ENCODE results near the gene OAS2. TPM values are rescaled to one million over a fixed set of nuclear protein-coding genes. Genes with fewer than 3 reads are reported as not detected.
A peak's percentile ranks its signal among the peaks of the same experiment; 100 is the strongest.

The OAS2 gene
- total RNA-seq, 1 donor from 2014 or later: 96.4 TPM

GRCh38 chr12:113041560-113041959, 63.2 kb downstream of the OAS2 start:
- no peaks in the 10 kb centered on the region for H3K36me3 ChIP-seq
- no peak for ATAC-seq

GRCh38 chr12:113043240-113043639, 64.9 kb downstream of the OAS2 start:
- intact Hi-C loops (cut with DNase I): no loop called here
- ATAC-seq: no peak
- DNase-seq: no peak
- Histone ChIP-seq H3K27me3 (ENCODE audit: low read depth) (no peaks in the 10 kb centered on the region), H3K4me1 (no peaks in the 10 kb centered on the region), H3K9me3 (no peaks in the 10 kb centered on the region), H3K36me3 (no peaks in the 10 kb centered on the region), H3K27ac (no peak overlapping the region), H3K4me3 (no peak overlapping the region)
- TF ChIP-seq, protein P1, sequence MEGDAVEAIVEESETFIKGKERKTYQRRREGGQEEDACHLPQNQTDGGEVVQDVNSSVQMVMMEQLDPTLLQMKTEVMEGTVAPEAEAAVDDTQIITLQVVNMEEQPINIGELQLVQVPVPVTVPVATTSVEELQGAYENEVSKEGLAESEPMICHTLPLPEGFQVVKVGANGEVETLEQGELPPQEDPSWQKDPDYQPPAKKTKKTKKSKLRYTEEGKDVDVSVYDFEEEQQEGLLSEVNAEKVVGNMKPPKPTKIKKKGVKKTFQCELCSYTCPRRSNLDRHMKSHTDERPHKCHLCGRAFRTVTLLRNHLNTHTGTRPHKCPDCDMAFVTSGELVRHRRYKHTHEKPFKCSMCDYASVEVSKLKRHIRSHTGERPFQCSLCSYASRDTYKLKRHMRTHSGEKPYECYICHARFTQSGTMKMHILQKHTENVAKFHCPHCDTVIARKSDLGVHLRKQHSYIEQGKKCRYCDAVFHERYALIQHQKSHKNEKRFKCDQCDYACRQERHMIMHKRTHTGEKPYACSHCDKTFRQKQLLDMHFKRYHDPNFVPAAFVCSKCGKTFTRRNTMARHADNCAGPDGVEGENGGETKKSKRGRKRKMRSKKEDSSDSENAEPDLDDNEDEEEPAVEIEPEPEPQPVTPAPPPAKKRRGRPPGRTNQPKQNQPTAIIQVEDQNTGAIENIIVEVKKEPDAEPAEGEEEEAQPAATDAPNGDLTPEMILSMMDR (IDR thresholded peaks at IDR 0.05): no peak

More at GRCh38 chr12:113041560-113041959, 63.2 kb downstream of the OAS2 start:
- TF ChIP-seq, protein P1 (IDR thresholded peaks at IDR 0.05): no peak
- Histone ChIP-seq H3K27ac (no peak overlapping the region), H3K9me3 (no peaks in the 10 kb centered on the region), H3K4me1 (no peaks in the 10 kb centered on the region), H3K27me3 (ENCODE audit: low read depth) (no peaks in the 10 kb centered on the region), H3K4me3 (no peak overlapping the region)
- no peak for DNase-seq
- intact Hi-C loops (cut with DNase I): no loop called here

- no peak for DNase-seq
- Histone ChIP-seq H3K9me3 (no peaks in the 10 kb centered on the region), H3K4me3 (no peak overlapping the region), H3K4me1 (no peaks in the 10 kb centered on the region), H3K27me3 (ENCODE audit: low read depth) (peaks cover 2% of the 10 kb centered on the region), H3K36me3 (no peaks in the 10 kb centered on the region), H3K27ac (no peak overlapping the region)
- ATAC-seq: no peak
- TF ChIP-seq, protein P1 (IDR thresholded peaks at IDR 0.05): no peak
- intact Hi-C loops (cut with DNase I): no loop called here
Observed at GRCh38 chr12:113044516-113044915, 66.2 kb downstream of the OAS2 start.

DNA sequence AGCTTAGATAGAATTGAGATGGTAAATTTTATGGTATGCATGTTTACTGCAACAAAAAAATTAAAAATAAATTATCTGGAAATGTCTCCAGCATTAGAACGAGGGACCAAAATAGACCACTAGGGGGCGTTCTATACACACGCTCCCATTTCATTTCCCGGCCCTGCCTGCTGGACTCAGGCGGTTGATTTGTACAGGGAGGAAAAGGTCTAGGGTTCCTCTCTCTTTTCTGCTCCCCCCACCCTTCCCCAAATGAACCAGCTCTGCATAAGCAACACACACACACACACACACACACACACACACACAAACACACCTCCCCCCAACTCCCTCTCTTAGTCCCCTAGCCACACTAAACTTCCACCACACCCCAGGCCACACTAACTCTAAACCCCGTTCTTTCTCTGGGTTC, 70.4 kb downstream of the OAS2 start:
- DNase-seq (no peak), ATAC-seq (peak; percentile 85 to 88)
- H3K9me3 ChIP-seq: no peaks in the 10 kb centered on the region
- H3K4me3 ChIP-seq: no peak overlapping the region
- no peaks in the 10 kb centered on the region for H3K4me1 ChIP-seq
- no peak overlapping the region for H3K27ac ChIP-seq
- H3K36me3 ChIP-seq: no peaks in the 10 kb centered on the region
- TF ChIP-seq, protein P1 (IDR thresholded peaks at IDR 0.05): peak; percentile 80
- intact Hi-C loops (cut with DNase I): no loop called here
- H3K27me3 ChIP-seq (ENCODE audit: low read depth): peaks cover 25% of the 10 kb centered on the region

GRCh38 chr12:113049976-113050742, 71.8 kb downstream of the OAS2 start:
- H3K4me1 ChIP-seq: no peaks in the 10 kb centered on the region
- DNase-seq: no peak
- peaks cover 26% of the 10 kb centered on the region for H3K27me3 ChIP-seq (ENCODE audit: low read depth)
- peak; percentile 44 to 47 for ATAC-seq
- intact Hi-C loops (cut with DNase I): no loop called here
- no peaks in the 10 kb centered on the region for H3K9me3 ChIP-seq
- H3K36me3 ChIP-seq: no peaks in the 10 kb centered on the region
- H3K27ac ChIP-seq: no peak overlapping the region
- no peak overlapping the region for H3K4me3 ChIP-seq
- TF ChIP-seq, protein P1 (IDR thresholded peaks at IDR 0.05): peak; percentile 14
